ENCODE measurements around the gene LRRC9.

Gene LRRC9

GRCh38 chr14:60102389-60102788, 182.4 kb downstream of the LRRC9 start:
- H3K4me3 ChIP-seq (ENCODE audit: low read depth, low read length): no peak overlapping the region
- no peak for DNase-seq (ENCODE audit: low read depth)
- TF ChIP-seq CTCF (IDR thresholded peaks at IDR 0.05; ENCODE audit: low read depth, low read length, missing control alignments): no peak

DNA sequence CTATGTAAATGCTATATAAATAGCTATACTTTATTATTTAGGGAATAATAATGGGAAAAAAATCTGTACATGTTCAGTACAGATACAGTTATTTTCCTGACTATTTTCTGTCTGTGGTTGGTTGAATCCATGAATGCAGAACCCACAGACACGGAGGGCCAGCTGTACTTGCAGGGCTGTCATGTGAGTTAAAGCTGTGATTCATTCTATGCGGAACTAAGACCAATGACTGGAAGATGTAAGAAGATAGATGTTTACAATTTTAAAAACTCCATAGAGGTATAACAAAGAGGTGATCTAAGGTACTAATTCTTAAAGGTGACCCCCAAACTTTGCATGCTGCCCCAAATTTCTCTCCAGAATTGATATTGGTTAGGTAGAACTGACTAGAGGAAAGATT, 186.4 kb downstream of the LRRC9 start:
- no peak overlapping the region for H3K4me3 ChIP-seq (ENCODE audit: low read depth, low read length)
- DNase-seq (ENCODE audit: low read depth): no peak
- no peak for TF ChIP-seq CTCF (IDR thresholded peaks at IDR 0.05; ENCODE audit: low read depth, low read length, missing control alignments)

- TF ChIP-seq CTCF (IDR thresholded peaks at IDR 0.05; ENCODE audit: low read depth, low read length, missing control alignments): no peak
- DNase-seq (ENCODE audit: low read depth): no peak
- H3K4me3 ChIP-seq (ENCODE audit: low read depth, low read length): no peak overlapping the region
These were observed 187.5 kb downstream of the LRRC9 start for GRCh38 chr14:60107477-60107876.

GRCh38 chr14:60111732-60112131, 191.8 kb downstream of the LRRC9 start:
- DNase-seq (ENCODE audit: low read depth): no peak
- no peak for TF ChIP-seq CTCF (IDR thresholded peaks at IDR 0.05; ENCODE audit: low read depth, low read length, missing control alignments)
- H3K4me3 ChIP-seq (ENCODE audit: low read depth, low read length): no peak overlapping the region
